GM23248 (cell line): Measurements from ENCODE around the gene ACE. TPM values are rescaled to one million over a fixed set of nuclear protein-coding genes. Genes with fewer than 3 reads are reported as not detected.
"Not testable (repeated sequence)": the region's sequence is repeated elsewhere in the genome, so short reads cannot be mapped to it uniquely, and the experiment has no call there.

ENCODE experiments used
- DNase-seq: peaks from one replicate; pipeline ENCODE4 v3.0.0-alpha.2; 2015
- H2AFZ ChIP-seq: fragments of 200-600 bp; sonication (generic); 2 replicates; pipeline ENCODE4 v1.6.1; 2016; ENCODE audit warnings: antibody characterized with exemption
- H3F3A ChIP-seq: fragments of 200-600 bp; sonication (generic); 2 replicates; pipeline ENCODE4 v1.6.1; 2016; ENCODE audit warnings: mild to moderate bottlenecking, antibody characterized with exemption, mixed run types; ENCODE audit not compliant: insufficient read depth
- H3K27ac ChIP-seq: fragments of 200-600 bp; sonication (generic); 2 replicates; pipeline ENCODE4 v1.5.1; 2016; ENCODE audit warnings: mild to moderate bottlenecking
- H3K27me3 ChIP-seq: fragments of 200-600 bp; sonication (generic); replicated peaks from 2 replicates; pipeline ENCODE4 v1.6.1; 2016; ENCODE audit warnings: mild to moderate bottlenecking; ENCODE audit not compliant: insufficient read depth
- H3K36me3 ChIP-seq: fragments of 200-600 bp; sonication (generic); 2 replicates; pipeline ENCODE4 v1.6.1; 2016; ENCODE audit warnings: low read depth, mild to moderate bottlenecking
- H3K4me1 ChIP-seq: fragments of 200-600 bp; sonication (generic); 2 replicates; pipeline ENCODE4 v1.6.1; 2016; ENCODE audit warnings: mild to moderate bottlenecking; ENCODE audit not compliant: insufficient read depth
- H3K4me2 ChIP-seq: fragments of 200-600 bp; sonication (generic); one replicate; pipeline ENCODE4 v1.6.1; 2016; ENCODE audit warnings: mild to moderate bottlenecking; ENCODE audit not compliant: unreplicated experiment
- H3K4me3 ChIP-seq: fragments of 200-600 bp; sonication (generic); 2 replicates; pipeline ENCODE4 v1.5.1; 2016; ENCODE audit warnings: mild to moderate bottlenecking
- H3K79me2 ChIP-seq: fragments of 200-600 bp; sonication (generic); 2 replicates; pipeline ENCODE4 v1.6.1; 2016; ENCODE audit warnings: mild to moderate bottlenecking; ENCODE audit not compliant: insufficient read depth
- H3K9ac ChIP-seq: fragments of 200-600 bp; sonication (generic); 2 replicates; pipeline ENCODE4 v1.6.1; 2016; ENCODE audit warnings: mild to moderate bottlenecking
- H3K9me2 ChIP-seq: fragments of 200-600 bp; sonication (generic); 2 replicates; pipeline ENCODE4 v1.6.1; 2016; ENCODE audit warnings: mixed run types, mild to moderate bottlenecking, moderate library complexity; ENCODE audit not compliant: insufficient read depth
- H3K9me3 ChIP-seq: fragments of 200-600 bp; sonication (generic); one replicate; pipeline ENCODE4 v1.6.1; 2017; ENCODE audit warnings: low read depth
- H4K20me1 ChIP-seq: fragments of 200-600 bp; sonication (generic); 2 replicates; pipeline ENCODE4 v1.6.0; 2016; ENCODE audit not compliant: insufficient read depth
- EZH2 ChIP-seq: fragments of 200-600 bp; sonication (generic); IDR thresholded peaks from 2 replicates; pipeline ENCODE4 v1.6.1; 2018; ENCODE audit warnings: antibody characterized with exemption, mild to moderate bottlenecking; ENCODE audit not compliant: insufficient read depth, poor library complexity, severe bottlenecking
- EZH2phosphoT487 ChIP-seq: fragments of 200-600 bp; sonication (generic); IDR thresholded peaks from 2 replicates; pipeline ENCODE4 v1.6.1; 2018; ENCODE audit warnings: antibody characterized with exemption, moderate library complexity, mild to moderate bottlenecking, low read depth; ENCODE audit not compliant: insufficient read depth
- WGBS, 2 experiments: methylation state at CpG; one replicate each; pipeline ENCODE4 v1.1.6; 2015 to 2017; ENCODE audit warnings: low lambda C conversion rate in 2 of 2, low coverage in 1 of 2; ENCODE audit errors: missing lambda C conversion rate in 2 of 2; 5-methylcytosine and 5-hydroxymethylcytosine counted together
- in situ Hi-C: fragments of 300-500 bp; cut with MboI; formaldehyde crosslinking; loops from 2 replicates; pipeline ENCODE4 v1.15.0; 2020
- polyA plus RNA-seq: library from polyadenylated mRNA; unstranded; fragments of >200 nt; fragmentation: Nextera tagmentation; extraction: Ambion mirVana; gene quantifications from 2 replicates; pipeline ENCODE4 v1.2.1, GENCODE V29; 2016
- total RNA-seq: library from RNA; depleted of rRNA; stranded (reverse); fragments of >200 nt; shearing (Covaris generic); gene quantifications from 2 replicates; pipeline ENCODE4 v1.2.3, GENCODE V29; 2014

Gene ACE
- total and polyA plus RNA-seq, 2 experiments from 2014 or later = 2.2 to 3.4 TPM

DNA sequence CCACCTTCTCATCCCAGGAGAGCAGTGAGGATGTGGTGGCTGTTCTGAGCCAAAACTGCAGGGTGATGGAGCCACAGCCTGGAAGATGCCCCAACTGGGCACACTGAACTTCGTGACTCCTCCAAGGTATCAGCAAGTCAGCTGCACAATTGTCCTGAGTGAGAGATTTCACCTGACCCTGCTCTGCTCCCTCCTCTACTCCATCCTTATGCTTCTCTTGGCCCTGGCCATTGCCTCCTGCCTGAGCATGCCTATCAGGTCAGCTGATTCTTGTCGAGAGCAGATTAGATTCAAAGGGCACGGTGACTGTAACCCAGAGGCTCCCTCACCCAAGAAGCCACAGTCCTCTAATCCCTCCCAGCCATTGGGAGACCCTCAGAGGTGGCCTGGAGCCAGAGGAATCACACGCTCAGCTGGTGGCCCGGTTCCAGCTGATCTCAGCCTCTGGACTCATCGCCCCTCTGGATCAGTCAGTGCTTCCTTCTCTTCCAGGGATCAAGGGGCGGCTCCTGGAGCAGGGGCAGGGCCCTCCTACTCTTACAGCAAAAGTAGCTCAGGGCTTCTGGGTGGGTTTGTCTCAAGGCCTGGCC, 23.8 kb upstream of the ACE start:
- H3K79me2 ChIP-seq = no peaks in the 10 kb centered on the region
- H3K9me2 ChIP-seq = no peaks in the 10 kb centered on the region
- H4K20me1 ChIP-seq = no peaks in the 10 kb centered on the region
- no peak for DNase-seq
- WGBS, 2 experiments = 82 to 84% methylated on average over 7 of the region's 7 CpGs
- no peak overlapping the region for H3K4me2 ChIP-seq
- peaks cover 4% of the 10 kb centered on the region; the same call in 1 of the 2 replicates for H3F3A ChIP-seq
- no peak overlapping the region for H3K9ac ChIP-seq
- H3K9me3 ChIP-seq = no peaks in the 10 kb centered on the region
- in situ Hi-C loops = no loop called here
- no peak overlapping the region for H3K27ac ChIP-seq
- H3K4me1 ChIP-seq = peaks cover 4% of the 10 kb centered on the region; the same call in 1 of the 2 replicates
- no peaks in the 10 kb centered on the region for H3K36me3 ChIP-seq
- no peak for TF ChIP-seq EZH2
- TF ChIP-seq EZH2phosphoT487 = no peak
- no peak overlapping the region for H2AFZ ChIP-seq
- H3K4me3 ChIP-seq = no peak overlapping the region
- H3K27me3 ChIP-seq = no peaks in the 10 kb centered on the region

DNA sequence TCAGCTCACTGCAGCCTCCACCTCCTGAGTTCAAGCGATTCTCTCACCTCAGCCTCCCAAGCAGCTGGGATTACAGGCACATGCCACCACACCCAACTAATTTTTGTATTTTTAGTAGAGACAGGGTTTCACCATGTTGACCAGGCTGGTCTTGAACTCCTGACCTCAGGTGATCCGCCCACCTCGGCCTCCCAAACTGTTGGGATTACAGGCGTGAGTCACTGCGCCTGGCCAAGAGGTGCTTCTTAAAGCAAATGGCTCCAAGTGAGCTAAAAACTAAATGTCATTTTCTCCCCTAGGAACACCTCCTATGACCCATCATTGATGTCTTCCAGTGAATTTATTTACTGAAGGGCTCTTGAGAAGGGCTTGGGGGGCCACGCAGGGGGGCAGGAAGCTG, 22.5 kb upstream of the ACE start:
- 73 to 83% methylated on average over 6 of the region's 6 CpGs for WGBS, 2 experiments
- H3K4me2 ChIP-seq, H2AFZ ChIP-seq, H3K27me3 ChIP-seq, H3K27ac ChIP-seq, DNase-seq, H3K4me3 ChIP-seq, H3K4me1 ChIP-seq, H3K9me2 ChIP-seq, in situ Hi-C loops, H3K36me3 ChIP-seq, H4K20me1 ChIP-seq, H3K9ac ChIP-seq, H3F3A ChIP-seq, H3K79me2 ChIP-seq, H3K9me3 ChIP-seq: not testable (repeated sequence)

GRCh38 chr17:63454915-63455314, 21.9 kb upstream of the ACE start:
- no peak for TF ChIP-seq EZH2
- TF ChIP-seq EZH2phosphoT487 = no peak
- DNase-seq = no peak
- in situ Hi-C loops = no loop called here
- no peaks in the 10 kb centered on the region for H3K36me3 ChIP-seq
- 44 to 61% methylated on average over 3 to 5 of the region's 5 CpGs for WGBS, 2 experiments
- H3K79me2 ChIP-seq = no peaks in the 10 kb centered on the region
- no peaks in the 10 kb centered on the region for H4K20me1 ChIP-seq
- no peaks in the 10 kb centered on the region for H3K27me3 ChIP-seq
- H2AFZ ChIP-seq = no peak overlapping the region
- H3K9me3 ChIP-seq = no peaks in the 10 kb centered on the region
- H3K4me1 ChIP-seq = peaks cover 4% of the 10 kb centered on the region; the same call in 1 of the 2 replicates
- H3K9me2 ChIP-seq = no peaks in the 10 kb centered on the region
- H3K9ac ChIP-seq = no peak overlapping the region
- no peak overlapping the region for H3K4me3 ChIP-seq
- H3F3A ChIP-seq = peaks cover 7% of the 10 kb centered on the region; the same call in 1 of the 2 replicates
- H3K4me2 ChIP-seq = no peak overlapping the region
- H3K27ac ChIP-seq = no peak overlapping the region

DNA sequence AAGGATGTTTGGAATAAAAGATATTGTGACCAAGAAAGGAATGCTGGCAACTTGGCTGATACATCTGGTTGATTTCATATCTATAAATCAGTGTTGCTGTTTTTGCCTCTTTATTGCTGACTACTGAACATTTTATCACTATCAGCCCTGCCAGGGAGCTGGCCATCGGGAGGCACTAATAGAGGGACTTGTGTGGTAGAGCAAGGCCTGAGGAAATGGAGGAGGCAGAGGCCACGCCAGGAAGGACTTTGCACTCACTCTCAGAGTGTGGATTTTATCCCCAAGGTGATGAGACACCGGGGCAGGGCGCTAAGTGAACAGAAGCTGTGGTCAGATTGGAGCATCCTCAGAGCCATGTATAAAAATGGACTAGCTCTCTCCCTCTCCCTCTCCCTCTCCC, 21.4 kb upstream of the ACE start:
- DNase-seq = no peak
- Histone ChIP-seq H3K79me2 (no peaks in the 10 kb centered on the region), H3K4me2 (no peak overlapping the region), H3K4me1 (peaks cover 7% of the 10 kb centered on the region), H2AFZ (no peak overlapping the region), H3K36me3 (no peaks in the 10 kb centered on the region), H3K4me3 (no peak overlapping the region), H3K9me2 (no peaks in the 10 kb centered on the region), H4K20me1 (no peaks in the 10 kb centered on the region), H3K27me3 (no peaks in the 10 kb centered on the region), H3K9ac (no peak overlapping the region), H3K27ac (no peak overlapping the region), H3K9me3 (no peaks in the 10 kb centered on the region), H3F3A (peaks cover 10% of the 10 kb centered on the region; the same call in 1 of the 2 replicates)
- in situ Hi-C loops = no loop called here
- no peak for TF ChIP-seq EZH2phosphoT487
- TF ChIP-seq EZH2 = no peak
- 53 to 69% methylated on average over 2 to 4 of the region's 4 CpGs for WGBS, 2 experiments

DNA sequence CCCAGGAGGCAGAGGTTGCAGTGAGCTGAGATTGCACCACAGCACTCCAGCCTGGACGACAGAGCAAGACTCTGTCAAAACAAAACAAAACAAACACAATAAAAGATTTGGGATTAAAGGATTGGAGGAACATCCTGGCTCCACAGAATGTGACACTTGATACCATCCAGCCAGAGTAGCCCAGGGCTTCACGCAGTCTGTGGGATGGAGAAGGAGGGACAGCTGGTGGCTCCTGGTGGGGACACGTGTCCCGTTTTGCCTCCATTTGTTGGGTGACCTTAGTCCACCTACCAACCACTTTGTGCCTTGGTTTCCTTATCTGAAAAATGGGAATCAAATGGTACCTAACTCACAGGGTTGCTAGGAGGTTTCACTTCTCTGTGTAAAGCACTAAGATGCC, 18.4 kb upstream of the ACE start:
- Histone ChIP-seq H3K9ac (no peak overlapping the region), H3K9me2 (no peaks in the 10 kb centered on the region), H4K20me1 (no peaks in the 10 kb centered on the region), H3K27ac (no peak overlapping the region), H3K27me3 (no peaks in the 10 kb centered on the region), H3K4me1 (peaks cover 23% of the 10 kb centered on the region), H3K9me3 (no peaks in the 10 kb centered on the region), H3K36me3 (no peaks in the 10 kb centered on the region), H3F3A (peaks cover 28% of the 10 kb centered on the region), H3K4me3 (no peak overlapping the region), H2AFZ (no peak overlapping the region), H3K4me2 (no peak overlapping the region), H3K79me2 (no peaks in the 10 kb centered on the region)
- in situ Hi-C loops = no loop called here
- TF ChIP-seq EZH2 (no peak), EZH2phosphoT487 (no peak)
- DNase-seq = no peak
- WGBS, 2 experiments = 87 to 95% methylated on average over 4 of the region's 4 CpGs
